Tibial nerve (tissue), 4 donors: ENCODE results near the gene PRKAG2. TPM values are rescaled to one million over a fixed set of nuclear protein-coding genes. Genes with fewer than 3 reads are reported as not detected.

Experiments
- DNase-seq, 2 donors: peaks; one replicate each; pipeline ENCODE4 v3.0.0-alpha.2; 2019; ENCODE audit warnings: low spot score in 2 of 2
- H3K27ac ChIP-seq, 4 donors: fragments of 200-600 bp; sonication (generic) in 3 of 4; one replicate each; pipeline ENCODE4 v1.5.1; 2017 to 2019; ENCODE audit warnings: mild to moderate bottlenecking in 1 of 4
- H3K27me3 ChIP-seq, 2 donors: fragments of 200-600 bp; sonication (generic) in 1 of 2; one replicate each; pipeline versions ENCODE4 v1.5.1 to v1.6.0; 2017 to 2019
- H3K36me3 ChIP-seq, 3 donors: fragments of 200-600 bp; sonication (generic); one replicate each; pipeline ENCODE4 v1.5.1; 2018 to 2019
- H3K4me1 ChIP-seq, 4 donors: fragments of 200-600 bp; sonication (generic) in 3 of 4; one replicate each; pipeline ENCODE4 v1.5.1; 2017 to 2019
- H3K4me3 ChIP-seq, 4 donors: fragments of 200-600 bp; sonication (generic) in 3 of 4; one replicate each; pipeline ENCODE4 v1.5.1; 2017 to 2019; ENCODE audit warnings: mild to moderate bottlenecking in 1 of 4, moderate library complexity in 1 of 4
- H3K9me3 ChIP-seq, 4 donors: fragments of 200-600 bp; sonication (generic) in 3 of 4; one replicate each; pipeline ENCODE4 v1.5.1; 2017 to 2019
- EP300 ChIP-seq, 2 donors: sonication (generic); formaldehyde crosslinking; IDR thresholded peaks; one replicate each; pipeline ENCODE4 v1.6.1; 2017; ENCODE audit warnings: antibody characterized with exemption in 2 of 2, mild to moderate bottlenecking in 1 of 2
- POLR2A ChIP-seq, 2 donors: fragments of 450-650 bp; IDR thresholded peaks; one replicate each; pipeline ENCODE4 v1.6.1; 2017; ENCODE audit warnings: antibody characterized with exemption in 2 of 2, mild to moderate bottlenecking in 2 of 2, moderate library complexity in 2 of 2
- WGBS, 2 donors: methylation state at CpG; one replicate each; pipeline ENCODE4 v1.1.5; 2018; 5-methylcytosine and 5-hydroxymethylcytosine counted together
- total RNA-seq, 4 donors: library from RNA; depleted of rRNA; stranded (reverse); fragments of >200 nt; gene quantifications; one replicate each; pipeline ENCODE4 v1.1.0, GENCODE V29; 2016
- TF ChIP-seq, protein P1 (sequence below), 5 experiments: fragments of 200-600 bp in 3 of 5; fragments of 450-650 bp in 2 of 5; sonication (generic) in 3 of 5; IDR thresholded peaks; one replicate each; pipeline ENCODE4 v1.5.1; 2016 to 2019; ENCODE audit warnings: antibody characterized with exemption in 5 of 5, mild to moderate bottlenecking in 3 of 5, moderate library complexity in 2 of 5

Gene PRKAG2
- total RNA-seq, 4 donors from 2014 or later = 24.5 to 82.6 (median 38.3) TPM

DNA sequence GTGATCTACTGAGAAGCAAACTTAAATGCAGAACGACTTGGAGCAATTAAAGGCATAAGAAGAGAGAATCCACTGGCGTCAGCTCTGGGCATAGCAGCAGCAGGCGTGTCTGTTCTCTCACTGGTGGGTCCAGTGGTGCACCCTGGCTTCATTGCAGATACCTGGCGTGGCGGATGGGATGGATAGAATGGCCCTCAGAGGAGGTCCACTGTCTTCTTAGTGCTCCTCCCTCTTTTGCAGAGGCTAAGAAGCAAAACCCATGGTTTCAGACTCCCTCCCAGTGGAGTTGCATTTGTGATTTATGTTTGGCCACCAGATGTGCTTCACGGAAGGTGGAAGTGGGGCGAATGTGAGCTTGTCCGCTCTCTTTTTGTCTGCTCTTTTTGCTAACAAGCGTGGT, 28.4 kb upstream of the PRKAG2 start:
- WGBS, 2 donors = 60 to 64% methylated on average over 9 of the region's 9 CpGs
- H3K9me3 ChIP-seq = peaks cover 0 to 9% (median 0%) of the 10 kb centered on the region in 4 donors
- no peak overlapping the region for H3K4me3 ChIP-seq
- peaks cover 0 to 4% (median 0%) of the 10 kb centered on the region in 4 donors for H3K4me1 ChIP-seq
- H3K36me3 ChIP-seq = no peaks in the 10 kb centered on the region
- H3K27me3 ChIP-seq = no peaks in the 10 kb centered on the region
- TF ChIP-seq EP300 (IDR thresholded peaks at IDR 0.05) (no peak), POLR2A (IDR thresholded peaks at IDR 0.05) (no peak)
- TF ChIP-seq, protein P1, sequence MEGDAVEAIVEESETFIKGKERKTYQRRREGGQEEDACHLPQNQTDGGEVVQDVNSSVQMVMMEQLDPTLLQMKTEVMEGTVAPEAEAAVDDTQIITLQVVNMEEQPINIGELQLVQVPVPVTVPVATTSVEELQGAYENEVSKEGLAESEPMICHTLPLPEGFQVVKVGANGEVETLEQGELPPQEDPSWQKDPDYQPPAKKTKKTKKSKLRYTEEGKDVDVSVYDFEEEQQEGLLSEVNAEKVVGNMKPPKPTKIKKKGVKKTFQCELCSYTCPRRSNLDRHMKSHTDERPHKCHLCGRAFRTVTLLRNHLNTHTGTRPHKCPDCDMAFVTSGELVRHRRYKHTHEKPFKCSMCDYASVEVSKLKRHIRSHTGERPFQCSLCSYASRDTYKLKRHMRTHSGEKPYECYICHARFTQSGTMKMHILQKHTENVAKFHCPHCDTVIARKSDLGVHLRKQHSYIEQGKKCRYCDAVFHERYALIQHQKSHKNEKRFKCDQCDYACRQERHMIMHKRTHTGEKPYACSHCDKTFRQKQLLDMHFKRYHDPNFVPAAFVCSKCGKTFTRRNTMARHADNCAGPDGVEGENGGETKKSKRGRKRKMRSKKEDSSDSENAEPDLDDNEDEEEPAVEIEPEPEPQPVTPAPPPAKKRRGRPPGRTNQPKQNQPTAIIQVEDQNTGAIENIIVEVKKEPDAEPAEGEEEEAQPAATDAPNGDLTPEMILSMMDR (IDR thresholded peaks at IDR 0.05) = no peak
- H3K27ac ChIP-seq = no peak overlapping the region
- no peak for DNase-seq

GRCh38 chr7:151904270-151904669, 27.4 kb upstream of the PRKAG2 start:
- Histone ChIP-seq H3K27ac (no peak overlapping the region), H3K27me3 (peaks cover 0 to 9% of the 10 kb centered on the region in 2 donors), H3K4me3 (no peak overlapping the region), H3K4me1 (peaks cover 0 to 4% (median 0%) of the 10 kb centered on the region in 4 donors), H3K36me3 (no peaks in the 10 kb centered on the region), H3K9me3 (peaks cover 0 to 9% (median 0%) of the 10 kb centered on the region in 4 donors)
- no peak for DNase-seq
- no peak for TF ChIP-seq EP300 (IDR thresholded peaks at IDR 0.05)
- WGBS, 2 donors = 86 to 87% methylated on average over 7 of the region's 7 CpGs

GRCh38 chr7:151903249-151904032, 26.5 kb upstream of the PRKAG2 start:
- Histone ChIP-seq H3K36me3 (no peaks in the 10 kb centered on the region), H3K9me3 (peaks cover 0 to 9% (median 0%) of the 10 kb centered on the region in 4 donors), H3K27ac (no peak overlapping the region), H3K4me1 (peaks cover 0 to 4% (median 0%) of the 10 kb centered on the region in 4 donors), H3K4me3 (no peak overlapping the region), H3K27me3 (peaks cover 0 to 13% of the 10 kb centered on the region in 2 donors)
- TF ChIP-seq, protein P1 (IDR thresholded peaks at IDR 0.05) = no peak
- TF ChIP-seq POLR2A (IDR thresholded peaks at IDR 0.05) (no peak), EP300 (IDR thresholded peaks at IDR 0.05) (no peak)
- no peak for DNase-seq
- 73 to 74% methylated on average over 9 of the region's 9 CpGs for WGBS, 2 donors

GRCh38 chr7:151902311-151902710, 25.4 kb upstream of the PRKAG2 start:
- no peak for DNase-seq
- peaks cover 0 to 9% (median 0%) of the 10 kb centered on the region in 4 donors for H3K9me3 ChIP-seq
- peaks cover 0 to 4% (median 0%) of the 10 kb centered on the region in 4 donors for H3K4me1 ChIP-seq
- 62 to 64% methylated on average over 17 of the region's 17 CpGs for WGBS, 2 donors
- no peak for TF ChIP-seq EP300 (IDR thresholded peaks at IDR 0.05)
- TF ChIP-seq, protein P1 (IDR thresholded peaks at IDR 0.05) = no peak
- TF ChIP-seq POLR2A (IDR thresholded peaks at IDR 0.05) = no peak
- H3K27ac ChIP-seq = no peak overlapping the region
- H3K27me3 ChIP-seq = peaks cover 0 to 22% of the 10 kb centered on the region in 2 donors
- H3K36me3 ChIP-seq = no peaks in the 10 kb centered on the region
- H3K4me3 ChIP-seq = no peak overlapping the region

- H3K4me1 ChIP-seq = peaks cover 0 to 4% (median 0%) of the 10 kb centered on the region in 4 donors
- peaks cover 0 to 27% of the 10 kb centered on the region in 2 donors for H3K27me3 ChIP-seq
- H3K9me3 ChIP-seq = peaks cover 0 to 9% (median 0%) of the 10 kb centered on the region in 4 donors
- peak overlapping the region in 1 of 4 donors; percentile 2 for H3K27ac ChIP-seq
- no peak overlapping the region for H3K4me3 ChIP-seq
- 85 to 86% methylated on average over 5 of the region's 5 CpGs for WGBS, 2 donors
- TF ChIP-seq, protein P1 (IDR thresholded peaks at IDR 0.05) = no peak
- no peak for TF ChIP-seq EP300 (IDR thresholded peaks at IDR 0.05)
- H3K36me3 ChIP-seq = no peaks in the 10 kb centered on the region
- DNase-seq = no peak
These were observed 24.9 kb upstream of the PRKAG2 start for GRCh38 chr7:151901828-151902227.
